ENCODE measurements around the gene ROR2. TPM values are rescaled to one million over a fixed set of nuclear protein-coding genes. Genes with fewer than 3 reads are reported as not detected.

Gene ROR2
- total and polyA plus RNA-seq, 3 experiments from 2014 or later: 2.0 TPM; not detected in 2

GRCh38 chr9:91694081-91694870, 255.8 kb downstream of the ROR2 start:
- no peaks in the 10 kb centered on the region for H3K36me3 Mint-ChIP-seq
- H3K4me3 ChIP-seq (ENCODE audit: low read length): no peak overlapping the region
- H3K36me3 ChIP-seq (ENCODE audit: insufficient read depth, low read length): no peaks in the 10 kb centered on the region
- H3K27ac Mint-ChIP-seq: peak overlapping the region in 7 of 8 donors; percentile 30 to 89 (median 80)
- H3K4me1 Mint-ChIP-seq: peaks cover 5 to 35% (median 33%) of the 10 kb centered on the region in 3 donors
- H3K9me3 ChIP-seq (ENCODE audit: low read length): no peaks in the 10 kb centered on the region
- CTCF ChIA-PET: no interaction called here
- H3K4me3 Mint-ChIP-seq: peak overlapping the region in 6 of 7 donors; percentile 5 to 61 (median 32)
- no peaks in the 10 kb centered on the region for H3K9me3 Mint-ChIP-seq
- no peak overlapping the region for H3K27ac ChIP-seq (ENCODE audit: low read depth, low read length)
- POLR2A ChIA-PET: no interaction called here
- H3K4me1 ChIP-seq (ENCODE audit: insufficient read depth, low read length): no peaks in the 10 kb centered on the region
- H3K27me3 ChIP-seq (ENCODE audit: insufficient read depth, low read length, poor library complexity, severe bottlenecking): no peaks in the 10 kb centered on the region
- H3K27me3 Mint-ChIP-seq: peaks cover 0 to 2% of the 10 kb centered on the region in 2 donors
- DNase-seq: peak in 3 of 5 donors; percentile 4 to 66 (median 30)

- Mint-ChIP-seq H3K36me3 (no peaks in the 10 kb centered on the region), H3K27me3 (peaks cover 0 to 2% of the 10 kb centered on the region in 2 donors), H3K4me1 (peaks cover 5 to 35% (median 33%) of the 10 kb centered on the region in 3 donors), H3K27ac (peak overlapping the region in 7 of 8 donors; percentile 2 to 89 (median 80)), H3K4me3 (peak overlapping the region in 2 of 7 donors; percentile 60 to 61), H3K9me3 (no peaks in the 10 kb centered on the region)
- CTCF ChIA-PET: no interaction called here
- no peaks in the 10 kb centered on the region for H3K4me1 ChIP-seq (ENCODE audit: insufficient read depth, low read length)
- no peak for DNase-seq
- no peak overlapping the region for H3K4me3 ChIP-seq (ENCODE audit: low read length)
- POLR2A ChIA-PET: no interaction called here
- no peak overlapping the region for H3K27ac ChIP-seq (ENCODE audit: low read depth, low read length)
- H3K27me3 ChIP-seq (ENCODE audit: insufficient read depth, low read length, poor library complexity, severe bottlenecking): no peaks in the 10 kb centered on the region
- H3K36me3 ChIP-seq (ENCODE audit: insufficient read depth, low read length): no peaks in the 10 kb centered on the region
- H3K9me3 ChIP-seq (ENCODE audit: low read length): no peaks in the 10 kb centered on the region
These were observed 256.8 kb downstream of the ROR2 start for GRCh38 chr9:91693226-91693625.

GRCh38 chr9:91690540-91691249, 259.3 kb downstream of the ROR2 start:
- Histone ChIP-seq H3K27me3 (ENCODE audit: insufficient read depth, low read length, poor library complexity, severe bottlenecking) (no peaks in the 10 kb centered on the region), H3K9me3 (ENCODE audit: low read length) (no peaks in the 10 kb centered on the region), H3K4me1 (ENCODE audit: insufficient read depth, low read length) (no peaks in the 10 kb centered on the region), H3K27ac (ENCODE audit: low read depth, low read length) (no peak overlapping the region), H3K4me3 (ENCODE audit: low read length) (no peak overlapping the region), H3K36me3 (ENCODE audit: insufficient read depth, low read length) (no peaks in the 10 kb centered on the region)
- peaks cover 0 to 29% (median 26%) of the 10 kb centered on the region in 3 donors for H3K4me1 Mint-ChIP-seq
- H3K36me3 Mint-ChIP-seq: no peaks in the 10 kb centered on the region
- peaks cover 0 to 2% of the 10 kb centered on the region in 2 donors for H3K27me3 Mint-ChIP-seq
- no peaks in the 10 kb centered on the region for H3K9me3 Mint-ChIP-seq
- DNase-seq: no peak
- H3K27ac Mint-ChIP-seq: peak overlapping the region in 6 of 8 donors; percentile 10 to 77 (median 60)
- CTCF ChIA-PET: interaction anchor here (1.3 kb wide), 1 partner anchor 37 kb away, joined by 3 read pairs; no protein-coding TSS in a partner anchor
- H3K4me3 Mint-ChIP-seq: peak overlapping the region in 2 of 7 donors; percentile 1 to 52
- POLR2A ChIA-PET: no interaction called here

GRCh38 chr9:91689006-91689405, 261.0 kb downstream of the ROR2 start:
- Histone ChIP-seq H3K36me3 (ENCODE audit: insufficient read depth, low read length) (no peaks in the 10 kb centered on the region), H3K4me1 (ENCODE audit: insufficient read depth, low read length) (no peaks in the 10 kb centered on the region), H3K9me3 (ENCODE audit: low read length) (no peaks in the 10 kb centered on the region), H3K4me3 (ENCODE audit: low read length) (no peak overlapping the region), H3K27me3 (ENCODE audit: insufficient read depth, low read length, poor library complexity, severe bottlenecking) (no peaks in the 10 kb centered on the region), H3K27ac (ENCODE audit: low read depth, low read length) (no peak overlapping the region)
- ChIA-PET CTCF (no interaction called here), POLR2A (no interaction called here)
- H3K4me1 Mint-ChIP-seq: peaks cover 0 to 19% (median 13%) of the 10 kb centered on the region in 3 donors
- H3K4me3 Mint-ChIP-seq: no peak overlapping the region
- peaks cover 0 to 2% of the 10 kb centered on the region in 2 donors for H3K27me3 Mint-ChIP-seq
- H3K36me3 Mint-ChIP-seq: no peaks in the 10 kb centered on the region
- no peaks in the 10 kb centered on the region for H3K9me3 Mint-ChIP-seq
- no peak overlapping the region for H3K27ac Mint-ChIP-seq
- no peak for DNase-seq

- H3K4me3 Mint-ChIP-seq: no peak overlapping the region
- peaks cover 4% of the 10 kb centered on the region for H3K27me3 ChIP-seq (ENCODE audit: insufficient read depth, low read length, poor library complexity, severe bottlenecking)
- peaks cover 4 to 36% of the 10 kb centered on the region in 2 donors for H3K27me3 Mint-ChIP-seq
- POLR2A ChIA-PET: no interaction called here
- CTCF ChIA-PET: interaction anchor here (1.2 kb wide), 1 partner anchor 9 kb away, joined by 3 read pairs; no protein-coding TSS in a partner anchor
- H3K9me3 Mint-ChIP-seq: no peaks in the 10 kb centered on the region
- H3K4me3 ChIP-seq (ENCODE audit: low read length): no peak overlapping the region
- no peaks in the 10 kb centered on the region for H3K36me3 ChIP-seq (ENCODE audit: insufficient read depth, low read length)
- no peaks in the 10 kb centered on the region for H3K9me3 ChIP-seq (ENCODE audit: low read length)
- no peak overlapping the region for H3K27ac ChIP-seq (ENCODE audit: low read depth, low read length)
- H3K4me1 ChIP-seq (ENCODE audit: insufficient read depth, low read length): peaks cover 3% of the 10 kb centered on the region
- H3K27ac Mint-ChIP-seq: peak overlapping the region in 1 of 8 donors; percentile 47
- no peak for DNase-seq
- H3K36me3 Mint-ChIP-seq: no peaks in the 10 kb centered on the region
- peaks cover 5 to 9% (median 5%) of the 10 kb centered on the region in 3 donors for H3K4me1 Mint-ChIP-seq
These were observed 266.8 kb downstream of the ROR2 start for GRCh38 chr9:91683269-91683668.

GRCh38 chr9:91682806-91683205, 267.2 kb downstream of the ROR2 start:
- no peaks in the 10 kb centered on the region for H3K9me3 Mint-ChIP-seq
- no peaks in the 10 kb centered on the region for H3K9me3 ChIP-seq (ENCODE audit: low read length)
- H3K4me3 Mint-ChIP-seq: no peak overlapping the region
- H3K27me3 ChIP-seq (ENCODE audit: insufficient read depth, low read length, poor library complexity, severe bottlenecking): peaks cover 4% of the 10 kb centered on the region
- peaks cover 3% of the 10 kb centered on the region for H3K4me1 ChIP-seq (ENCODE audit: insufficient read depth, low read length)
- no peak for DNase-seq
- H3K36me3 Mint-ChIP-seq: no peaks in the 10 kb centered on the region
- ChIA-PET CTCF (interaction anchor here (1.2 kb wide), 1 partner anchor 9 kb away, joined by 3 read pairs; no protein-coding TSS in a partner anchor), POLR2A (no interaction called here)
- H3K36me3 ChIP-seq (ENCODE audit: insufficient read depth, low read length): no peaks in the 10 kb centered on the region
- H3K27ac ChIP-seq (ENCODE audit: low read depth, low read length): no peak overlapping the region
- peaks cover 5 to 9% (median 5%) of the 10 kb centered on the region in 3 donors for H3K4me1 Mint-ChIP-seq
- H3K27ac Mint-ChIP-seq: no peak overlapping the region
- H3K4me3 ChIP-seq (ENCODE audit: low read length): no peak overlapping the region
- peaks cover 8 to 38% of the 10 kb centered on the region in 2 donors for H3K27me3 Mint-ChIP-seq

- Histone ChIP-seq H3K36me3 (ENCODE audit: insufficient read depth, low read length) (no peaks in the 10 kb centered on the region), H3K27ac (ENCODE audit: low read depth, low read length) (no peak overlapping the region), H3K27me3 (ENCODE audit: insufficient read depth, low read length, poor library complexity, severe bottlenecking) (peaks cover 4% of the 10 kb centered on the region), H3K4me1 (ENCODE audit: insufficient read depth, low read length) (peaks cover 3% of the 10 kb centered on the region), H3K4me3 (ENCODE audit: low read length) (no peak overlapping the region), H3K9me3 (ENCODE audit: low read length) (no peaks in the 10 kb centered on the region)
- H3K4me1 Mint-ChIP-seq: peaks cover 5 to 9% (median 5%) of the 10 kb centered on the region in 3 donors
- no peaks in the 10 kb centered on the region for H3K36me3 Mint-ChIP-seq
- H3K4me3 Mint-ChIP-seq: peak overlapping the region in 4 of 7 donors; percentile 26 to 65 (median 52)
- peak overlapping the region in 2 of 8 donors; percentile 12 to 42 for H3K27ac Mint-ChIP-seq
- H3K9me3 Mint-ChIP-seq: no peaks in the 10 kb centered on the region
- ChIA-PET POLR2A (no interaction called here), CTCF (interaction anchor here (0.6 kb wide), 1 partner anchor 766 kb away, joined by 3 read pairs; no protein-coding TSS in a partner anchor)
- peak; percentile 28 to 62 (median 46) for DNase-seq
- H3K27me3 Mint-ChIP-seq: peaks cover 12 to 45% of the 10 kb centered on the region in 2 donors
These were observed 268.3 kb downstream of the ROR2 start for GRCh38 chr9:91681461-91682305.

Data from CD8-positive, alpha-beta memory T cell (primary cell).